GM12878 (cell line): ENCODE measurements around the gene EXPH5. TPM values are rescaled to one million over a fixed set of nuclear protein-coding genes. Genes with fewer than 3 reads are reported as not detected.

Source experiments
- ATAC-seq: fragments of 200-7000 bp; cut with Tn5 transposase; 3 replicates; pipeline ENCODE4 v1.9.1; 2020; ENCODE audit warnings: mild to moderate bottlenecking, moderate library complexity
- BruUV-seq: library from RNA; stranded (reverse); fragments of 400-500 nt; replicated peaks from 2 replicates; lab custom pipeline; 2021; lab: Mats Ljungman, UMichigan
- CTCF ChIA-PET: fragments of 300-600 bp; sonication (Branson Sonifier 250); formaldehyde crosslinking; extraction: SDS; loops from one replicate; lab custom pipeline; 2021; ENCODE audit warnings: inconsistent platforms; lab: Yijun Ruan, JAX
- POLR2A ChIA-PET: fragments of 350-600 bp; formaldehyde crosslinking; extraction: SDS; loops from one replicate; lab custom pipeline; 2021; ENCODE audit warnings: inconsistent platforms; lab: Charles Lee
- RAD21 ChIA-PET: fragments of 300-600 bp; sonication (Branson Sonifier 250); formaldehyde crosslinking; loops from one replicate; lab custom pipeline; 2023; ENCODE audit warnings: antibody characterized with exemption; ENCODE audit not compliant: unreplicated experiment; lab: Charles Lee
- SMC1A ChIA-PET: fragments of 300-600 bp; sonication (Branson Sonifier 250); formaldehyde crosslinking; loops from one replicate; lab custom pipeline; 2023; ENCODE audit not compliant: unreplicated experiment, uncharacterized antibody; lab: Charles Lee
- DNase-seq: peaks from one replicate; pipeline ENCODE4 v3.0.0-alpha.2; 2011; ENCODE audit warnings: low read depth, low spot score
- FAIRE-seq: peaks from 3 replicates; lab custom pipeline; 2011; peaks lifted over from hg19 to GRCh38; lab: Jason Lieb, UNC
- H2AFZ ChIP-seq: 2 replicates; pipeline ENCODE4 v1.6.0; 2011; ENCODE audit warnings: low read depth, low read length, control low read depth; ENCODE audit not compliant: control insufficient read depth
- H3K27ac ChIP-seq: 2 replicates; pipeline ENCODE4 v1.5.1; 2011; ENCODE audit warnings: control low read depth; ENCODE audit not compliant: control insufficient read depth, insufficient read depth
- H3K27me3 ChIP-seq, 2 experiments: replicated peaks in 1 of 2; 2 replicates each; pipeline versions ENCODE4 v1.6.0 to v1.6.1; 2011; ENCODE audit warnings: low read length in 1 of 2; ENCODE audit not compliant: control insufficient read depth in 2 of 2, insufficient read depth in 2 of 2
- H3K36me3 ChIP-seq, 2 experiments: 2 replicates each; pipeline ENCODE4 v1.5.1; 2011; ENCODE audit warnings: low read length in 1 of 2; ENCODE audit not compliant: control insufficient read depth in 2 of 2, insufficient read depth in 2 of 2
- H3K4me1 ChIP-seq: 2 replicates; pipeline ENCODE4 v1.6.1; 2011; ENCODE audit warnings: mild to moderate bottlenecking, low read length, moderate library complexity, mixed read lengths; ENCODE audit not compliant: control insufficient read depth, insufficient read depth
- H3K4me2 ChIP-seq: 2 replicates; pipeline ENCODE4 v1.6.0; 2011; ENCODE audit warnings: control low read depth; ENCODE audit not compliant: control insufficient read depth, insufficient read depth
- H3K4me3 ChIP-seq: fragments of 200-600 bp; sonication (generic); 2 replicates; pipeline ENCODE4 v1.5.1; 2016
- H3K79me2 ChIP-seq: 2 replicates; pipeline ENCODE4 v1.6.0; 2011; ENCODE audit warnings: low read length; ENCODE audit not compliant: control insufficient read depth, insufficient read depth
- H3K9ac ChIP-seq: 2 replicates; pipeline ENCODE4 v1.8.0; 2011; ENCODE audit warnings: low read length, control low read depth, mixed read lengths; ENCODE audit not compliant: control insufficient read depth, insufficient read depth
- H3K9me3 ChIP-seq: replicated peaks from 3 replicates; pipeline ENCODE4 v1.5.1; 2011; ENCODE audit warnings: mild to moderate bottlenecking, low read length; ENCODE audit not compliant: control insufficient read depth, insufficient read depth
- H4K20me1 ChIP-seq: 2 replicates; pipeline ENCODE4 v1.6.0; 2011; ENCODE audit not compliant: control insufficient read depth, insufficient read depth
- BCL11A ChIP-seq: IDR thresholded peaks from 2 replicates; pipeline ENCODE4 v1.6.1; 2011; ENCODE audit warnings: low read depth, low read length
- DPF2 ChIP-seq: fragments of 450-650 bp; IDR thresholded peaks from 2 replicates; pipeline ENCODE4 v1.6.1; 2017; ENCODE audit warnings: mild to moderate bottlenecking
- IRF3 ChIP-seq: fragments of 450-650 bp; IDR thresholded peaks from 2 replicates; pipeline ENCODE4 v1.6.1; 2014; ENCODE audit warnings: mild to moderate bottlenecking
- MTA2 ChIP-seq: fragments of 450-650 bp; IDR thresholded peaks from 2 replicates; pipeline ENCODE4 v1.6.1; 2016; ENCODE audit warnings: low read depth, mild to moderate bottlenecking, moderate library complexity
- MYB ChIP-seq: fragments of 150-350 bp; IDR thresholded peaks from 2 replicates; pipeline ENCODE4 v1.6.1; 2014; ENCODE audit warnings: mild to moderate bottlenecking, low read depth, low read length, borderline replicate concordance
- PAX5 ChIP-seq: IDR thresholded peaks from 2 replicates; pipeline ENCODE4 v1.6.1; 2011; ENCODE audit warnings: low read depth, low read length, borderline replicate concordance
- RCOR1 ChIP-seq: conservative IDR thresholded peaks from 2 replicates; pipeline ENCODE4 v1.6.1; 2012; ENCODE audit warnings: low read depth, low read length, improper control_type of control experiment
- SIX5 ChIP-seq: IDR thresholded peaks from 2 replicates; pipeline ENCODE4 v1.6.1; 2011; ENCODE audit warnings: mild to moderate bottlenecking, low read depth, low read length, moderate library complexity; ENCODE audit not compliant: severe bottlenecking
- SMAD5 ChIP-seq: IDR thresholded peaks from 2 replicates; pipeline ENCODE4 v1.6.1; 2016; ENCODE audit warnings: antibody characterized with exemption, low read depth
- SREBF2 ChIP-seq: IDR thresholded peaks from 2 replicates; pipeline ENCODE4 v1.6.1; 2012; ENCODE audit warnings: mild to moderate bottlenecking, low read length
- STAT1 ChIP-seq: fragments of 450-650 bp; conservative IDR thresholded peaks from 2 replicates; pipeline ENCODE4 v1.6.1; 2014; ENCODE audit warnings: antibody characterized with exemption, mild to moderate bottlenecking
- SUZ12 ChIP-seq: fragments of 200-600 bp; sonication (generic); IDR thresholded peaks from one replicate; pipeline ENCODE4 v1.6.1; 2018; ENCODE audit warnings: antibody characterized with exemption, mild to moderate bottlenecking; ENCODE audit not compliant: unreplicated experiment
- TBL1XR1 ChIP-seq: IDR thresholded peaks from 2 replicates; pipeline ENCODE4 v1.6.1; 2012; ENCODE audit warnings: low read depth, low read length, improper control_type of control experiment
- ZBED1 ChIP-seq: IDR thresholded peaks from 2 replicates; pipeline ENCODE4 v1.6.1; 2016; ENCODE audit warnings: borderline replicate concordance
- ZZZ3 ChIP-seq: IDR thresholded peaks from 2 replicates; pipeline ENCODE4 v1.6.1; 2011; ENCODE audit warnings: low read depth; ENCODE audit not compliant: control insufficient read depth, insufficient read length
- WGBS: methylation state at CpG from one replicate; pipeline ENCODE4 v1.1.6; 2016; ENCODE audit warnings: low lambda C conversion rate; ENCODE audit not compliant: insufficient replicate concordance, insufficient coverage; ENCODE audit errors: missing lambda C conversion rate; 5-methylcytosine and 5-hydroxymethylcytosine counted together
- in situ Hi-C: fragments of 300-500 bp; cut with MboI; formaldehyde crosslinking; loops from 9 replicates; pipeline ENCODE4 v1.14.3; 2018; ENCODE audit warnings: mixed read lengths
- intact Hi-C: fragments of 100-400 bp; cut with micrococcal nuclease; formaldehyde crosslinking; loops from one replicate; pipeline ENCODE4 v1.14.2; 2022; ENCODE audit not compliant: unreplicated experiment
- polyA plus RNA-seq, 11 experiments: library from polyadenylated mRNA; depleted of rRNA in 4 of 11; unstranded in 6 of 11; stranded (reverse) in 5 of 11; fragments of >200 nt; fragmentation: Nextera tagmentation in 4 of 11; fragmentation: Illumina TruSeq in 1 of 11; extraction: Ambion mirVana in 4 of 11; extraction: Trizol in 1 of 11; gene quantifications; 1 replicate in 1 of 11; 2 replicates in 10 of 11; pipeline versions ENCODE4 v1.2.1 to v1.2.3, GENCODE V29; 2011 to 2016; ENCODE audit warnings: inconsistent platforms in 2 of 11, missing spikeins in 2 of 11, low read depth in 1 of 11
- total RNA-seq, 4 experiments: library from RNA; depleted of rRNA in 3 of 4; stranded (reverse); fragments of >200 nt in 3 of 4; fragmentation: Illumina TruSeq in 1 of 4; extraction: Trizol in 1 of 4; gene quantifications; 2 replicates each; pipeline versions ENCODE4 v1.2.1 to v1.2.3, GENCODE V29; 2013 to 2021
- TF ChIP-seq, protein P1 (sequence below): IDR thresholded peaks from 2 replicates; pipeline ENCODE4 v1.6.1; 2011; ENCODE audit warnings: borderline replicate concordance, low read depth, mild to moderate bottlenecking, moderate library complexity, mixed read lengths, low read length; ENCODE audit not compliant: insufficient read depth; ENCODE audit errors: extremely low read length
- TF ChIP-seq, protein P2 (sequence below): fragments of 450-650 bp; IDR thresholded peaks from 2 replicates; pipeline ENCODE4 v1.6.1; 2017; ENCODE audit warnings: mild to moderate bottlenecking, moderate library complexity
- TF ChIP-seq, protein P3 (sequence below): fragments of 450-650 bp; IDR thresholded peaks from 2 replicates; pipeline ENCODE4 v1.6.1; 2016; ENCODE audit warnings: mild to moderate bottlenecking

EXPH5 gene
- total and polyA plus RNA-seq, 10 of the 15 experiments (the other 5 are each of a cell fraction or from before 2014, with no cell fraction given): 0.69 to 11.1 (median 4.3) TPM

DNA sequence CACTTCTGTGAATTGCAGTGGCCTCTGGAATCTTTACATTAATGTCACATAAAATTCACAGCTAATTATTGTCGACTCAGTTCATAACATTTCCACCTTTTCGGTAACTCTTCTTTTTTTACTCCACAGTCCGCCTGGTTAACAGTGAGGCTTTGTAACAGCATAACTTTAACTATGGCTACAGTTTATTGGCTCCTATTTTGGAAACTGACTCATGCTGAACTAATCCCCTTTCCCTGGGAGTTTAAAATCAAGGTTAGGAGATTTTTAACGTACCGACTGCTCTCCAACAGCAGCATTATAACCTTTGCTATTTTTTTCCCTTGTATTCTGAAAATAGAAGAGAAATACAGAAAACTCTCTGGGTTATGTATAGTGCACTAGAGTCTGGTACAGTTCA, 92.2 kb downstream of the EXPH5 start (continued):
- TF ChIP-seq STAT1: no peak
- TF ChIP-seq SIX5: no peak
- no peak for TF ChIP-seq TBL1XR1

GRCh38 chr11:108500721-108501120, 92.8 kb downstream of the EXPH5 start:
- no peak overlapping the region for H2AFZ ChIP-seq
- ChIA-PET POLR2A (interaction anchor here (1.0 kb wide), 1 partner anchor 571 kb away, joined by 4 read pairs; no protein-coding TSS in a partner anchor), CTCF (interaction anchor here (0.6 to 1.2 kb wide), 2 partner anchors 9 to 135 kb away, joined by 3 to 5 read pairs; no protein-coding TSS in a partner anchor), SMC1A (interaction anchor here (0.8 to 1.0 kb wide), 2 partner anchors 29 to 146 kb away, joined by 3 to 4 read pairs; no protein-coding TSS in a partner anchor), RAD21 (no interaction called here)
- H3K4me1 ChIP-seq: no peaks in the 10 kb centered on the region
- DNase-seq: no peak
- intact Hi-C loops (no loop called here), in situ Hi-C loops (no loop called here)
- H3K27ac ChIP-seq: no peak overlapping the region
- H3K36me3 ChIP-seq: no peaks in the 10 kb centered on the region
- H3K27me3 ChIP-seq: no peaks in the 10 kb centered on the region
- H3K4me3 ChIP-seq: no peak overlapping the region
- no peaks in the 10 kb centered on the region for H4K20me1 ChIP-seq
- no peak overlapping the region for H3K9ac ChIP-seq
- H3K79me2 ChIP-seq: peaks cover 8% of the 10 kb centered on the region
- H3K9me3 ChIP-seq: no peaks in the 10 kb centered on the region
- no TSS peak for BruUV-seq
- no peak overlapping the region for H3K4me2 ChIP-seq
- no peak for ATAC-seq
- 63% methylated on average over 2 of the region's 2 CpGs for WGBS
- FAIRE-seq: no peak
- TF ChIP-seq, protein P1, sequence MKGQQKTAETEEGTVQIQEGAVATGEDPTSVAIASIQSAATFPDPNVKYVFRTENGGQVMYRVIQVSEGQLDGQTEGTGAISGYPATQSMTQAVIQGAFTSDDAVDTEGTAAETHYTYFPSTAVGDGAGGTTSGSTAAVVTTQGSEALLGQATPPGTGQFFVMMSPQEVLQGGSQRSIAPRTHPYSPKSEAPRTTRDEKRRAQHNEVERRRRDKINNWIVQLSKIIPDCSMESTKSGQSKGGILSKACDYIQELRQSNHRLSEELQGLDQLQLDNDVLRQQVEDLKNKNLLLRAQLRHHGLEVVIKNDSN: no peak
- TF ChIP-seq, protein P2, sequence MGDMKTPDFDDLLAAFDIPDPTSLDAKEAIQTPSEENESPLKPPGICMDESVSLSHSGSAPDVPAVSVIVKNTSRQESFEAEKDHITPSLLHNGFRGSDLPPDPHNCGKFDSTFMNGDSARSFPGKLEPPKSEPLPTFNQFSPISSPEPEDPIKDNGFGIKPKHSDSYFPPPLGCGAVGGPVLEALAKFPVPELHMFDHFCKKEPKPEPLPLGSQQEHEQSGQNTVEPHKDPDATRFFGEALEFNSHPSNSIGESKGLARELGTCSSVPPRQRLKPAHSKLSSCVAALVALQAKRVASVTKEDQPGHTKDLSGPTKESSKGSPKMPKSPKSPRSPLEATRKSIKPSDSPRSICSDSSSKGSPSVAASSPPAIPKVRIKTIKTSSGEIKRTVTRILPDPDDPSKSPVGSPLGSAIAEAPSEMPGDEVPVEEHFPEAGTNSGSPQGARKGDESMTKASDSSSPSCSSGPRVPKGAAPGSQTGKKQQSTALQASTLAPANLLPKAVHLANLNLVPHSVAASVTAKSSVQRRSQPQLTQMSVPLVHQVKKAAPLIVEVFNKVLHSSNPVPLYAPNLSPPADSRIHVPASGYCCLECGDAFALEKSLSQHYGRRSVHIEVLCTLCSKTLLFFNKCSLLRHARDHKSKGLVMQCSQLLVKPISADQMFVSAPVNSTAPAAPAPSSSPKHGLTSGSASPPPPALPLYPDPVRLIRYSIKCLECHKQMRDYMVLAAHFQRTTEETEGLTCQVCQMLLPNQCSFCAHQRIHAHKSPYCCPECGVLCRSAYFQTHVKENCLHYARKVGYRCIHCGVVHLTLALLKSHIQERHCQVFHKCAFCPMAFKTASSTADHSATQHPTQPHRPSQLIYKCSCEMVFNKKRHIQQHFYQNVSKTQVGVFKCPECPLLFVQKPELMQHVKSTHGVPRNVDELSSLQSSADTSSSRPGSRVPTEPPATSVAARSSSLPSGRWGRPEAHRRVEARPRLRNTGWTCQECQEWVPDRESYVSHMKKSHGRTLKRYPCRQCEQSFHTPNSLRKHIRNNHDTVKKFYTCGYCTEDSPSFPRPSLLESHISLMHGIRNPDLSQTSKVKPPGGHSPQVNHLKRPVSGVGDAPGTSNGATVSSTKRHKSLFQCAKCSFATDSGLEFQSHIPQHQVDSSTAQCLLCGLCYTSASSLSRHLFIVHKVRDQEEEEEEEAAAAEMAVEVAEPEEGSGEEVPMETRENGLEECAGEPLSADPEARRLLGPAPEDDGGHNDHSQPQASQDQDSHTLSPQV: no peak
- TF ChIP-seq DPF2: no peak
- TF ChIP-seq, protein P3, sequence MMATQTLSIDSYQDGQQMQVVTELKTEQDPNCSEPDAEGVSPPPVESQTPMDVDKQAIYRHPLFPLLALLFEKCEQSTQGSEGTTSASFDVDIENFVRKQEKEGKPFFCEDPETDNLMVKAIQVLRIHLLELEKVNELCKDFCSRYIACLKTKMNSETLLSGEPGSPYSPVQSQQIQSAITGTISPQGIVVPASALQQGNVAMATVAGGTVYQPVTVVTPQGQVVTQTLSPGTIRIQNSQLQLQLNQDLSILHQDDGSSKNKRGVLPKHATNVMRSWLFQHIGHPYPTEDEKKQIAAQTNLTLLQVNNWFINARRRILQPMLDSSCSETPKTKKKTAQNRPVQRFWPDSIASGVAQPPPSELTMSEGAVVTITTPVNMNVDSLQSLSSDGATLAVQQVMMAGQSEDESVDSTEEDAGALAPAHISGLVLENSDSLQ: no peak
- TF ChIP-seq MTA2: no peak
- TF ChIP-seq RCOR1: no peak
- no peak for TF ChIP-seq ZZZ3
- no peak for TF ChIP-seq SUZ12
- no peak for TF ChIP-seq SMAD5
- TF ChIP-seq SREBF2: no peak
- no peak for TF ChIP-seq IRF3
- no peak for TF ChIP-seq BCL11A
- TF ChIP-seq MYB: no peak
- TF ChIP-seq PAX5: no peak
- TF ChIP-seq ZBED1: no peak
